GM18526 (cell line): ENCODE results near the gene SPATC1L.

ENCODE experiments used
- POLR2A ChIP-seq: IDR thresholded peaks from 3 replicates; pipeline ENCODE4 v1.6.1; 2011; ENCODE audit not compliant: insufficient read length; ENCODE audit errors: extremely low read depth

SPATC1L gene

DNA sequence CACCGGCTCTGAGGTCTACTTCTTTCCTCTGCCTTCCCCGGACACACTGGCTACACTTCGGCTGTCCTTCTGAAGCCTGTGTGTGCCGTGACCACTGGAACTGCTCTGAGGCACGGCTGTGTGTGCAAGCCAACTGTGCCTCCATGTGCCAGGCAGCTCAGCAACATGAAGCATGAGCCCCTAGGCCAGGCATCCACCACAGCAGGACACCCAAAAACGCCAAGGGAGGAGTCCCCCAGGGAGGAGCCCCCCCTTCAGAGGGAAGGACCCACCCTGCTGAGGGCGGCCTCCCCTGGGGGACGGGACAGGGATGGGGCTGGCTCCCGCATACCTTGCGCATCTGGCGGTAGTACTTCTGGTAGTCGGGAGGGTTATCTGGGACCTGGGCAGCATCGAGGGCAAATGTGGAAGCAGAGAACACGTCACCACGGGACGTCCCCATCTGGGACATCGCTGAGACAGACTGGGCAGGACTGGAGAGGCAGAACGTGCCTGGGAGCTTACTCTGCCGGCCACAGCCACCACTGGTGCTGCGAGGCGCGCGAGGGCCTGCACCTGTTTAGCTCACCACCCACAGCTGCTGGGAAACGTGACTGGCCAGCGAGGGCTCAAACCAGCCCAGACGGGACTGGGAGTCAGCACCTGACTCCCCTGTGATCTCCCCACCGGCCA, 23.8 kb upstream of the SPATC1L start:
- no peak for TF ChIP-seq POLR2A

GRCh38 chr21:46207006-46207919, 23.0 kb upstream of the SPATC1L start:
- no peak for TF ChIP-seq POLR2A

DNA sequence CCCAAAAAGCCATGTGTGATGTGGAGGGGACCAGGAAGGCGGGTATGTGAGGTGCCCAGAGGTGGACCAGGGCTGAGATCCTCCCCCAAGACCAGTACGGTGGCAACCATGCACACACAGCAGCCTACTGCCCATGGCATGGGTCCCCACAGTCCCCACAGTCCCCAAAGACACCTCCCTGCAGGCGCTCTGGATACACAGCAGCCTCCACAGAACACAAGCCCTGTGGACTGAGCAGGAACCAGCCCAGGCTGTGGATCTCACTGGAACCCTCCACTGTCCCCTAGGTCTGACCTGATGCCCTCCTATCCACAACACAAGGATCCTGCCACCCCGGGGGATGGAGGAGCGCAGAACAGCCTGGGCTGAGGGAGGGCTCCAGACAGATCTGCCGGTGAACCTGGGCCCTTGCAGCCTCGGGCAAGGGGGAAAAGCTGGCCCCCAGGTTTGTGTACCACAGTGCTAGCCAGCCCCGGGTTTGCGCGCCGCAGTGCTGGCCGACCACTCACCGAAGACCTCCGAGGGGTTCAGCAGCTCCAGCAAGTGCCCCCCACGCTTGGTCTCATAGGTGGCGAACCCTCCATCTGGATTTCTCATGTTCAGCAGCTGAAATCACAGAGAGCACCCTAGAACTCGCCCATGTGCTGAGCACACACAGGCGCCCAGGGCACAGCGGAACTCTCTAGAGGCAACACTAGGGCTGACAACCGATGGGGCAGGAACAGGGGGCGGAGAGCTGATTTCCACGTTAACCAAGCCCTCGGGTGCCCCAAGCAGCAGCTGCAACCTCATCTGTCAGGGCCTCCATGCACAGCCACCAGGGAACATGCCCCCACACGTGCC, 22.1 kb upstream of the SPATC1L start:
- no peak for TF ChIP-seq POLR2A

DNA sequence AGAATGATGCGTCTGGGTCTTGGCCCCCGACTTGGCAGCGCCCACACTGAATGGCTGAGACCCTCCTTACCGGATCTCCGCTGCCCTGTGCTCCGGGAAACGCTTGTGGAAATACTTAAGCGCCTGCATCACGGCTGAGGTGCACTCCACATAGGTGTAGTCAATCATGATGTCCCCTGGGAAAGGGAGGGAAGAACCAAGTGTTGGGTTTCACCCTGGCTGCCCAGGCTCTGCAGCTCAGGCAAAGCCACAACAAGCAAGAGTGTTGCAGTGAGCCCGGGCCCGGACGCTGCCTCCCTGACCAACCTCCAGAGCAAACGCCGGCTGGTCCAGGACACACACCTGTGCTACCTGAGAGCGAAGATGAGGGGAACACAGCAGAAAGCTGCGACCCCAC, 21.5 kb upstream of the SPATC1L start:
- TF ChIP-seq POLR2A, result no peak

DNA sequence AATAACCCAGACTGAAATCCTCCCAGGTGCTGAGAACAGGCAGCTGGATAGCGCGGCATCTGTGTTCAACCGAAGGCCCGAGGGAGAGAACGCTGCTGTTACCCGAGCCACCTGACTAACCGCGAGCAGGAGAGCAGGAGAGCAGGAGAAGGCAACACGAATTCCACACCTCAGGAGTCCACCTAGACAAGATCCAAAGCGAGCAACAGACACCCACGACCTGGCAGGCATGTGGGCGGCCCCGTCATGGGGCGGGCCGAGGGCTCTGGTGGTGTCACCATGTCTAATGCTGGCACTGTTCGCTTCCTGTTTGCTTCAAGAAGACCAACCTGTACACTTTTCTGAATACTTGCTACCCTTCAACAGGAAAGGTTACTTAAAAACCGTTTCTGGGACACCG, 20.9 kb upstream of the SPATC1L start:
- no peak for TF ChIP-seq POLR2A

- TF ChIP-seq POLR2A, result no peak
Measured at GRCh38 chr21:46203203-46203600, 18.9 kb upstream of the SPATC1L start.

DNA sequence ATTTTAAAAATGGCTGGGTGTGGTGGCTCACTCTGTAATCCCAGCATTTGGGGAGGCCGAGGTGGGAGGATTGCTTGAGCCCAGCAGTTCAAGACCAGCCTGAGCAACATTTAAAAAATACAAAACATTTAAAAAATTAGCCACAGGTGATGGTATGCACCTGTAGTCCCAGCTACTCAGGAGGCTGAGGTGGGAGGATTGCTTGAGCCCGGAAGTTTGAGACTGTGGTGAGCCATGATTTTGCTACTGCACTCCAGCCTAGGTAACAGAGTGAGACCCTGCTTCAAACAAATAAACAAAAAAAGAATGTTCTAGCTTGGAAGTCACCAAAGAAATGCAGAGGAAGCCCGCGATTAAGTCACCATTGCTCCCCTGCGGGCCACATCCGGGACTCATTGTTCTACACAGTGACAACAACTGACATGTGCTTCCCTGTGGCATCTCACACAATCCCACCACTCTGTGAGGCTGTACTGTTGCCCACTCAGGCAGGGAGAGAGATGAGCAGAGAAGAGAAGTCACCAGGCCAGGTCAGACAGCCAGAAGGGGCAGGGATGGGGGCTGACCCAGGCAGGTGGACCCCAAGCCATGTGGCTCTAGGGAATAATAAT, 18.4 kb upstream of the SPATC1L start:
- TF ChIP-seq POLR2A, result no peak

- no peak for TF ChIP-seq POLR2A
Measured at GRCh38 chr21:46199436-46200373, 15.4 kb upstream of the SPATC1L start.

GRCh38 chr21:46196733-46197132, 12.5 kb upstream of the SPATC1L start:
- no peak for TF ChIP-seq POLR2A

- TF ChIP-seq POLR2A, result no peak
Measured at GRCh38 chr21:46195595-46196195, 11.4 kb upstream of the SPATC1L start.

DNA sequence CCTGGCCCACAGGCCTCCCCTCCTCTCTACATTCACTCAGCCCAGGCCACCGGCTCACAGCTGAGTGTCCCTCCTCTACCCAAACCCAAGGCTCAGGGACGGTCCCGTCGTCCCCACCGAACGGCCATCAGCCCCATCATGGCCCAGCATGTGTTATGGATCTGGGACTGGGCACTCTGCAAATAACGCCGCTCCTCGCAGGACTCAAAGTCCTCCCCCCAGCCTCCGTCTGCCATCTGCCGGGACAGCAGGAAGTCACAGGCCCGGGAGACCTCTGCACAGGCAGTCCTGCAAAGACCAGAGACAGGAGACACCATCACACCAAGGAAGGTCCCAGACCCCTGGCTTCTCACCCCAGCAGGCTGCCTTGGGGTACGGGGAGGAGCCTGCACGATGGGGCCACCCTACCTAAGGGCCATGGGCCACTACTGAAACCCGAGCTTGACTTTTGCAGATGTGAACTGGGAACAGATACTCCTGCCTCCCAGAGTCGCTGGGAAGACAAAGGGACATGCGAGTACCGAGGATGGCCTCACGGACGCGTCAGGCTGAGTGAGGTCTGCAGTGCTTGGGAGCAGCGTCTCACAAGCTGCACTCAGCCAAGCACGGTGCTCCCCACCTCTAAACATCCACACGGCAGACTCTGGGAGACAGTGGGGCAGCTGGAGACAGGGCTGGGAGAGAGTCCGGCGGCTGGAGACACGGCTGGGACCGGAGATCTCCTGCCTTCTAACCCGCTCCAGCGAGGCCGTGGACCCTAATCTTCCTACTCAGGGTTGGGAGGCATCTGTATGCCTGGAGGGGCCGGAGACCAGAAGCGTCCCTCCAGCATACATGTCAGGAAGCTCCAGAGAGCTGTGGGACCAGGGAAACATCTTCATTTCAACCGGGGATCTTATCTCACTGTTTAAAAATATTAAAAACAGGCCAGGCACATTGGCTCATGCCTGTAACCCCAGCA, 10.4 kb upstream of the SPATC1L start:
- no peak for TF ChIP-seq POLR2A

GRCh38 chr21:46193829-46194373, 9.6 kb upstream of the SPATC1L start:
- no peak for TF ChIP-seq POLR2A
